ENCODE data around the gene RAPSN.
"Not testable (repeated sequence)": the region's sequence is repeated elsewhere in the genome, so short reads cannot be mapped to it uniquely, and the experiment has no call there.

RAPSN gene

DNA sequence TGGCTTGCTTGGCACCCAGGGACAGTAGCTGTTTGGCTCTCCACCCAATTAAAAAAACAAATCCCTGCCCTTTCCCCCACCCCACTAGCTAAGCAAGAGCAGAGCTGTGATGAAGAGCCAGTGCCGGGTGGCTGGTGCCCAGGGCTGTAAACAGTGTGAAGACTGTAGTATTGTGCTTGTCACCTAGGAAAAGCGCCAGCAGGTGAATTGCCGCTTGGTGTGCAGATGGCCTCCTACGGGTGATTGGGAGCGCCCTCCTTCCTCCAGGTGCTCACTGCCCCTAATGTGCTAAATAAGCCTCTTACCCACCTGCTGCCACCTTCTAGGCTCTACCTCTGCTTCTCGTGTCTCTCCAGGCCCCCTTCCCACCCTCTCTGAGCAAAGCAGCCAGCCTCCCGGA is 18.4 kb upstream of the RAPSN start:
- no peak for DNase-seq (ENCODE audit: low read depth)
- no peak overlapping the region for H3K4me3 ChIP-seq (ENCODE audit: low read depth, low read length)
- TF ChIP-seq, protein P1, sequence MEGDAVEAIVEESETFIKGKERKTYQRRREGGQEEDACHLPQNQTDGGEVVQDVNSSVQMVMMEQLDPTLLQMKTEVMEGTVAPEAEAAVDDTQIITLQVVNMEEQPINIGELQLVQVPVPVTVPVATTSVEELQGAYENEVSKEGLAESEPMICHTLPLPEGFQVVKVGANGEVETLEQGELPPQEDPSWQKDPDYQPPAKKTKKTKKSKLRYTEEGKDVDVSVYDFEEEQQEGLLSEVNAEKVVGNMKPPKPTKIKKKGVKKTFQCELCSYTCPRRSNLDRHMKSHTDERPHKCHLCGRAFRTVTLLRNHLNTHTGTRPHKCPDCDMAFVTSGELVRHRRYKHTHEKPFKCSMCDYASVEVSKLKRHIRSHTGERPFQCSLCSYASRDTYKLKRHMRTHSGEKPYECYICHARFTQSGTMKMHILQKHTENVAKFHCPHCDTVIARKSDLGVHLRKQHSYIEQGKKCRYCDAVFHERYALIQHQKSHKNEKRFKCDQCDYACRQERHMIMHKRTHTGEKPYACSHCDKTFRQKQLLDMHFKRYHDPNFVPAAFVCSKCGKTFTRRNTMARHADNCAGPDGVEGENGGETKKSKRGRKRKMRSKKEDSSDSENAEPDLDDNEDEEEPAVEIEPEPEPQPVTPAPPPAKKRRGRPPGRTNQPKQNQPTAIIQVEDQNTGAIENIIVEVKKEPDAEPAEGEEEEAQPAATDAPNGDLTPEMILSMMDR (IDR thresholded peaks at IDR 0.05; ENCODE audit: low read depth, low read length, missing control alignments): no peak

DNA sequence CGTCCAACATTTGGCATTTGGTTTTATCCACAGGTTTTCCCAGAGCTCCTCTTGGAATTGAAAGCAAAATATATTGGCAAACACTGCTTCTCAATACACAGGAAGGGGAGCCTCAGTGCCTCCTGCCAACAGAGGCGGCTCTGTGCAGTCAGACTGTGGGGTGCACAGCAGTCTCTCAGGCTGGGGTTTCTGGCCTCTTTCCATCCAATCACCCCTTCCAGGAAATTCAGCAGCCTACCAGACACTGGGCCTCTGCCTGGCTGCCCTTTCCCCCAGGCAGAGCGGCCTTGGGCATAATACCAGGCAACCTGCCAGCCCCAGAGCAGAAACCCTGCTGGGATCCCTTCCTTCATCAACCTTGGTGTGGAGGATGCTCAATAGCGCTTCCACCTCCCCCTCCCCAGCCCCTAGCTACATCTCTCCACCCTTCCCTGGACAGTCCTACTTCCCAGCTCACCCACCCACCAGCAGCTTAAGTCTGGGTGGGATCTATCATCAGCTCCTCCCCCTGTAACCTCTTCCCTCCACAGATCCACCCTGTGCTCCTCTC is 17.8 kb upstream of the RAPSN start:
- TF ChIP-seq, protein P1 (IDR thresholded peaks at IDR 0.05; ENCODE audit: low read depth, low read length, missing control alignments): no peak
- no peak for DNase-seq (ENCODE audit: low read depth)
- no peak overlapping the region for H3K4me3 ChIP-seq (ENCODE audit: low read depth, low read length)

DNA sequence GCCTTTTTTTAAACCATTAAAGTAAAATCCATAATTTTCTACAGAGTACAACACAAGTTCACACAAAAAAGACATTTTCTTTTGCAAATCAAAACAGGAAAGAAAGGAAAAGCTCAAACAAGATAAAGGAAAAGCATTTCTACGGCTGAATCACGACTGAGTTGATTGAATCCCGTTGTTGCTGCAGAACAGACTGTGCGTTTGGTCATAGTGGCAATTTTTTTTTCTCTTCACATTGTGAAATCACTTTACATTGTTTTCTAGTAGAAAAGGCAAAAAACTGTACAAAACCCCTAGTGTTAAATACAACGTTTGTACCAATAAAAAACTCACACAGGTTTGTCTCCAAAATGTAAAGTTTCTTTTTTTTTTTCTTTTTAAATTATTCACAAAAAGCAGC is 17.3 kb upstream of the RAPSN start:
- H3K4me3 ChIP-seq (ENCODE audit: low read depth, low read length): no peak overlapping the region
- no peak for DNase-seq (ENCODE audit: low read depth)
- TF ChIP-seq, protein P1 (IDR thresholded peaks at IDR 0.05; ENCODE audit: low read depth, low read length, missing control alignments): no peak

DNA sequence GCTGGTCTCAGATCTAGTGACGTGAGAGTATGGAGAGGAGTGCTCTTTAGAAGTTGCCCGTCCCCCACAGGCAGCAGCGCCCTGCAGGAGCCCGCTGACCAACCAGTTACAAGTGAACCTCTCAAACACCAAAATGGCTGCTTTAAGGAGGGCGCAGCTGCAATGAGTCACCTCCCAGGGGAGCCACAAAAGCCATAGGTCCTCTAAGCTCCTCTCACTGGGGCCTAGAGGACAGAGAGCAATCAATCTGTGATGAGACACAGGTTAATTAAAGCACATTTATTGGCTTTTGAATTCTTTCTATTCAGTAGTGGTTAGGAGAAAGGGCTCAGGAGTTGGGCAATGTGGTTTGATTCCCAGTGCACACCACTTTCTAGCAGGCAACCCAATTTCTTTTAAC is 15.5 kb upstream of the RAPSN start:
- no peak overlapping the region for H3K4me3 ChIP-seq (ENCODE audit: low read depth, low read length)
- DNase-seq (ENCODE audit: low read depth): no peak
- TF ChIP-seq, protein P1 (IDR thresholded peaks at IDR 0.05; ENCODE audit: low read depth, low read length, missing control alignments): no peak

DNA sequence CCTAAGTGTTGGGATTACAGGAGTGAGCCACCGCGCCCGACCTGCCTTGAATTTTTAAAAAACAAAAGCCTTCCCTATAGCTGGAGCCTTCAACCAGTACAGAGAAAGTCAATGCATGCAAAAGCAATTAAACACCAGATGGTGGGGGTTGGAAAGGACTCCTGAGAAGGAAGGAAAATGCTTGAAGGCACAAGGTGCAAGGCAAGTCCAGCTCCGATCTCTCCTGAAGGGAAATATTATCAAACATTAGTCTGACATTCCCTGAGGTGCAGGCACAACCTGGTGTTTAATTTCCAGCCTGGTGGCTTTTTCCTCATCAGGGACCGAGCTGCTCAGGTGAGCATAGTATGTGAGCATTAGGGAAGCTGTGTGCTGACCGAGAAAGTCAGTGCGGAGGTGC is 12.9 kb upstream of the RAPSN start:
- H3K4me3 ChIP-seq (ENCODE audit: low read depth, low read length): no peak overlapping the region
- TF ChIP-seq, protein P1 (IDR thresholded peaks at IDR 0.05; ENCODE audit: low read depth, low read length, missing control alignments): no peak
- DNase-seq (ENCODE audit: low read depth): no peak

DNA sequence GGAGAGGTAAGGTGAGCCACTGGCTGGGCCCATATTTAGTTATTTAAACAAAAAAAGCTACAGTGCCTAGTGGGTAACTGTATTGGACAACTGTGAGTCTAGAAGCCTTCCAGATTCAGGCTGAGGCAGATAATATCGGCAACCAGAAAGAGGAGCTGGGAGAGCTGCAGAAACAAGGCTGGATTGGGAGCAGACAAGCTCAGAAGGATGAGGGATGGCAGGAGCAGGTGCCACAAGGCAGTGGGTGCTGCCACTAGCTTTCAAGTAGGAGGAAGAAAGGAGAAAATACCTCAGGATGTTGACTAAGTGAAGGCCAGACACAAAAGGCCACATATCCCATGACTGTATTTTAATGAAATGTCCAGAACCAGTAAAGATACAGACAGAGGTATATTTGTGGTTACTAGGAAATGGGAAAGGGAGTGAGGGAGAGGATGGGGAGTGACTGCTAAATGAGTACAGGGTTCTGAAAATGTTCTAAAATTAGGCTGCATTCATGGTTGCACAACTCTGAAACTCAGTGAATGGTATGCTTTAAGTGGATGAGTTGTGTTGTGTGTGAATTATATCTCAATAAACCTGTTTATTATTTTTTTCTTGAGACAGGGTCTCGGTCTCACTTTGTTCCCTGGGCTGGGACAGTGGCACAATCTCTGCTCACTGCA is 11.8 kb upstream of the RAPSN start:
- TF ChIP-seq, protein P1 (IDR thresholded peaks at IDR 0.05; ENCODE audit: low read depth, low read length, missing control alignments): no peak
- no peak for DNase-seq (ENCODE audit: low read depth)
- no peak overlapping the region for H3K4me3 ChIP-seq (ENCODE audit: low read depth, low read length)

DNA sequence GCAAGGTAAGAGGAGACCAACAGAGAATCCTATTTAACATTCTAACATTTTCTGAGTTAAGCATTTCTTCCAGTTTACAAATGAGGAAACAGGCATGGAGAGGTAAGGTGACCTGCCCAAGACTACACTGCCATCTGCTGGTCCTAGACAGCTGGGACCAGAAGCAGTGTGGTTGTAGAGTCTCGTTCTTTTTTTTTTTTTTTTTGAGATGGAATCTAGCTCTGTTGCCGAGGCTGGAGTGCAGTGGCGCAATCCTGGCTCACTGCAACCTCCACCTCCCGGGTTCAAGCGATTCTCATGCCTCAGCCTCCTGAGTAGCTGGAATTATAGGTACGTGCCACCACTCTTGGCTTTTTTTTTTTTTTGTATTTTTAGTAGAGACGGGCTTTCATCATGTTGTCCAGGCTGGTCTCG is 5.3 kb upstream of the RAPSN start:
- TF ChIP-seq, protein P1 (IDR thresholded peaks at IDR 0.05; ENCODE audit: low read depth, low read length, missing control alignments): peak; percentile 82
- not testable (repeated sequence) for H3K4me3 ChIP-seq (ENCODE audit: low read depth, low read length)
- DNase-seq (ENCODE audit: low read depth): peak; percentile 61
